KMS-11 (cell line): ENCODE results near the gene HDLBP.

Source experiments
- H2AFZ ChIP-seq: fragments of 200-600 bp; sonication (generic); 2 replicates; pipeline ENCODE4 v1.6.1; 2016; ENCODE audit warnings: antibody characterized with exemption, mixed run types, low read depth
- H3K27ac ChIP-seq: fragments of 200-600 bp; sonication (generic); 2 replicates; pipeline ENCODE4 v1.6.1; 2016; ENCODE audit warnings: mild to moderate bottlenecking, mixed run types
- H3K27me3 ChIP-seq: fragments of 200-600 bp; sonication (generic); 2 replicates; pipeline ENCODE4 v1.6.1; 2017; ENCODE audit warnings: mild to moderate bottlenecking, low read depth, mixed run types, moderate library complexity; ENCODE audit not compliant: insufficient read depth
- H3K36me3 ChIP-seq: fragments of 200-600 bp; sonication (generic); 2 replicates; pipeline ENCODE4 v1.6.1; 2017; ENCODE audit warnings: mild to moderate bottlenecking, mixed run types; ENCODE audit not compliant: insufficient read depth
- H3K4me1 ChIP-seq: fragments of 200-600 bp; sonication (generic); 2 replicates; pipeline ENCODE4 v1.6.1; 2016; ENCODE audit warnings: mild to moderate bottlenecking, low read depth, mixed run types; ENCODE audit not compliant: poor library complexity, severe bottlenecking
- H3K4me2 ChIP-seq: fragments of 200-600 bp; sonication (generic); 2 replicates; pipeline ENCODE4 v1.7.0; 2016; ENCODE audit warnings: mild to moderate bottlenecking, mixed run types
- H3K4me3 ChIP-seq: fragments of 200-600 bp; sonication (generic); IDR thresholded peaks from 2 replicates; pipeline ENCODE4 v1.6.1; 2017; ENCODE audit warnings: low read depth, low read length, mixed read lengths; ENCODE audit not compliant: insufficient read depth
- H3K79me2 ChIP-seq: fragments of 200-600 bp; sonication (generic); 2 replicates; pipeline ENCODE4 v1.6.1; 2016; ENCODE audit warnings: low read depth, mixed run types; ENCODE audit not compliant: insufficient read depth
- H3K9ac ChIP-seq: fragments of 200-600 bp; sonication (generic); 2 replicates; pipeline ENCODE4 v1.6.1; 2016; ENCODE audit warnings: mild to moderate bottlenecking, mixed run types
- H4K20me1 ChIP-seq: fragments of 200-600 bp; sonication (generic); 2 replicates; pipeline ENCODE4 v1.6.1; 2016; ENCODE audit warnings: mild to moderate bottlenecking, mixed run types; ENCODE audit not compliant: insufficient read depth
- TF ChIP-seq, protein P1 (sequence below): fragments of 200-600 bp; sonication (generic); conservative IDR thresholded peaks from 2 replicates; pipeline ENCODE4 v1.6.1; 2017; ENCODE audit warnings: low read depth, mild to moderate bottlenecking, antibody characterized with exemption, low read length, moderate library complexity, mixed read lengths

The HDLBP gene

DNA sequence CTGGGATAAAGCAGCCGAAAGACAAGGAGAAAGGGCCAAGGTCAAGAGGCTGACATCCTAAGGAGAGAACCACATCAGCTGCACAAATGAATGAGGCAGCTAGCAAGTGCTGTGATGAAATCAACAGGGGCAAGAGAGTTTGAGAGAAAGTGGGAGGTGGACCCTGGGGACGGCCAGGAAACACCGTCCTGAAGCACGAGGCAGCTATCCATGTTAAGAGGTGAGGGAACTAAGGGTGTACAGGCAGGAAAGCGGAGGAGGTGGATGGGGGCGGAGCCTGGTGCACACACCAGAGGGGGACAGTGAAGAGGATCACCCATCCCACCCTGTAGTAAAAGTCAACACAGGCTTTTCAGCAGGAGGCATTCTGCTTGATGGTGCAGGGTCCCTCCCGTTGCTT lies 52.4 kb downstream of the HDLBP start:
- Histone ChIP-seq H3K9ac (no peak overlapping the region), H3K79me2 (peaks cover 25% of the 10 kb centered on the region; the same call in 1 of the 2 replicates)

DNA sequence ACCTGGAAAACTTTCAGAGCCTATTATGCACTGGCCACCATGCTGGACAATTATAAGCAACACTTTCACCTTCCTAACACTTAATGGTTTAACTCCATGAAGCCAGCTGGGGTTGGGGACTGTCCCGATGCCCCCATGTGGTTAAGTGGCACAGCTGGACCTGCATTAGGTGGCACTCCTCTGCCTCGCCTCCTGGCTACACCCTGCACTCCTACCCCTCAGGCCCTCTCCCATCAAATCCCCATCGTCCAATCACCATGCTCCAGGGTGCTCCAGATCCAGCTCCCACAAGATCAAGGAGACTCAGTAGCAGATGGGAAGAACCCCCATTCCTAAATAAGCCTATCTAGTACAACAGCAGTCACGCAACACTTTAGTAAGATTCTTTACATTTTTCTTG lies 53.8 kb downstream of the HDLBP start:
- peaks cover 5% of the 10 kb centered on the region; the same call in 1 of the 2 replicates for H4K20me1 ChIP-seq
- no peaks in the 10 kb centered on the region for H3K4me1 ChIP-seq
- H3K79me2 ChIP-seq, result peaks cover 13% of the 10 kb centered on the region; the same call in 1 of the 2 replicates
- no peaks in the 10 kb centered on the region for H3K27me3 ChIP-seq
- H3K27ac ChIP-seq, result no peak overlapping the region; the same call in 1 of the 2 replicates
- TF ChIP-seq, protein P1, sequence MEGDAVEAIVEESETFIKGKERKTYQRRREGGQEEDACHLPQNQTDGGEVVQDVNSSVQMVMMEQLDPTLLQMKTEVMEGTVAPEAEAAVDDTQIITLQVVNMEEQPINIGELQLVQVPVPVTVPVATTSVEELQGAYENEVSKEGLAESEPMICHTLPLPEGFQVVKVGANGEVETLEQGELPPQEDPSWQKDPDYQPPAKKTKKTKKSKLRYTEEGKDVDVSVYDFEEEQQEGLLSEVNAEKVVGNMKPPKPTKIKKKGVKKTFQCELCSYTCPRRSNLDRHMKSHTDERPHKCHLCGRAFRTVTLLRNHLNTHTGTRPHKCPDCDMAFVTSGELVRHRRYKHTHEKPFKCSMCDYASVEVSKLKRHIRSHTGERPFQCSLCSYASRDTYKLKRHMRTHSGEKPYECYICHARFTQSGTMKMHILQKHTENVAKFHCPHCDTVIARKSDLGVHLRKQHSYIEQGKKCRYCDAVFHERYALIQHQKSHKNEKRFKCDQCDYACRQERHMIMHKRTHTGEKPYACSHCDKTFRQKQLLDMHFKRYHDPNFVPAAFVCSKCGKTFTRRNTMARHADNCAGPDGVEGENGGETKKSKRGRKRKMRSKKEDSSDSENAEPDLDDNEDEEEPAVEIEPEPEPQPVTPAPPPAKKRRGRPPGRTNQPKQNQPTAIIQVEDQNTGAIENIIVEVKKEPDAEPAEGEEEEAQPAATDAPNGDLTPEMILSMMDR, result no peak
- no peak overlapping the region for H3K9ac ChIP-seq
- no peak overlapping the region for H2AFZ ChIP-seq
- H3K4me3 ChIP-seq, result no peak overlapping the region
- H3K36me3 ChIP-seq, result peaks cover 10% of the 10 kb centered on the region; the same call in 1 of the 2 replicates
- no peak overlapping the region for H3K4me2 ChIP-seq

More for the DNA sequence above, 52.4 kb downstream of the HDLBP start:
- Histone ChIP-seq H4K20me1 (peaks cover 5% of the 10 kb centered on the region), H2AFZ (no peak overlapping the region), H3K4me2 (no peak overlapping the region), H3K27me3 (no peaks in the 10 kb centered on the region), H3K4me1 (no peaks in the 10 kb centered on the region), H3K27ac (no peak overlapping the region), H3K4me3 (no peak overlapping the region), H3K36me3 (peaks cover 14% of the 10 kb centered on the region; the same call in 1 of the 2 replicates)
- TF ChIP-seq, protein P1, result no peak

GRCh38 chr2:241260911-241261310 lies 54.6 kb downstream of the HDLBP start:
- Histone ChIP-seq H3K9ac (no peak overlapping the region), H3K27ac (no peak overlapping the region), H4K20me1 (peaks cover 5% of the 10 kb centered on the region; the same call in 1 of the 2 replicates), H3K36me3 (peaks cover 10% of the 10 kb centered on the region; the same call in 1 of the 2 replicates), H3K4me1 (no peaks in the 10 kb centered on the region), H3K79me2 (peaks cover 12% of the 10 kb centered on the region; the same call in 1 of the 2 replicates), H3K27me3 (no peaks in the 10 kb centered on the region), H3K4me3 (no peak overlapping the region), H2AFZ (no peak overlapping the region), H3K4me2 (no peak overlapping the region)
- TF ChIP-seq, protein P1, result no peak

- H3K4me3 ChIP-seq, result no peak overlapping the region
- no peaks in the 10 kb centered on the region for H3K4me1 ChIP-seq
- no peak overlapping the region for H3K4me2 ChIP-seq
- 0 out of 2 replicates have a peak, but pooled peaks cover 7% of the 10 kb centered on the region for H3K79me2 ChIP-seq
- H4K20me1 ChIP-seq, result peaks cover 5% of the 10 kb centered on the region; the same call in 1 of the 2 replicates
- TF ChIP-seq, protein P1, result no peak
- H3K36me3 ChIP-seq, result peaks cover 15% of the 10 kb centered on the region; the same call in 1 of the 2 replicates
- H3K9ac ChIP-seq, result no peak overlapping the region
- H3K27me3 ChIP-seq, result no peaks in the 10 kb centered on the region
- H2AFZ ChIP-seq, result no peak overlapping the region
- H3K27ac ChIP-seq, result no peak overlapping the region
These were observed 56.8 kb downstream of the HDLBP start for GRCh38 chr2:241258505-241259280.
